SK-N-MC (cell line): ENCODE measurements around the gene OSBPL10.

Experiments
- EZH2 ChIP-seq: fragments of 200-600 bp; sonication (generic); IDR thresholded peaks from one replicate; pipeline ENCODE4 v1.6.1; 2017; ENCODE audit warnings: antibody characterized with exemption
- FOXP2 ChIP-seq: optimal IDR thresholded peaks from 2 replicates; pipeline ENCODE3; 2011; ENCODE audit warnings: mild to moderate bottlenecking, moderate library complexity; ENCODE audit not compliant: insufficient read depth; ENCODE audit errors: extremely low read length, control extremely low read depth
- POLR2AphosphoS5 ChIP-seq: IDR thresholded peaks from 2 replicates; pipeline ENCODE4 v1.6.1; 2012; ENCODE audit warnings: mild to moderate bottlenecking, low read depth, low read length, borderline replicate concordance

GRCh38 chr3:31968369-31968926 is 12.6 kb downstream of the OSBPL10 start:
- TF ChIP-seq EZH2 = no peak
- no peak; the same call in 1 of the 2 replicates for TF ChIP-seq POLR2AphosphoS5
- no peak for TF ChIP-seq FOXP2
